ENCODE data around the gene RSPO4. TPM values are rescaled to one million over a fixed set of nuclear protein-coding genes. Genes with fewer than 3 reads are reported as not detected.

Gene RSPO4
- total RNA-seq, 4 donors from 2014 or later, result not detected

DNA sequence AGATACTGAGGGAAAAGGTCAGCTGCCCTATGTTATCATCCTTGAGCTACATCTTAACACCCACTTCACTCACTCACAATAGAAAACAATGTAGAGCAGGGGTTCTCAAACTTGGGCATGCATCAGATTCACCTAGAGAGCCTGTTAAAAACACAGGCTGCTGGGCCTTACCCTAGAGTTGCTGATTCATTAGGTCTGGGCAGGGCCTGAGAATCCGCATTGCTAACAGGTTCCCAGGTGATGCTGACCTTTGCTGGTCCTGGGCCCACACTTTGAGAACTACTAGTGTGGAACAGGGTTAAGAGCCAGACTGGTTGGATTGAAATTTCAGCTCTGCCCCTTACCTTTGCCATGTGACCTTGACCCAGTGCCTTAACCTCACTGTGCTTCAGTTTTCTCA, 25.1 kb downstream of the RSPO4 start:
- Histone ChIP-seq H3K9me3 (no peaks in the 10 kb centered on the region), H3K4me1 (no peaks in the 10 kb centered on the region), H3K27me3 (peaks cover 0 to 4% (median 2%) of the 10 kb centered on the region in 3 donors), H3K27ac (no peak overlapping the region), H3K4me3 (no peak overlapping the region), H3K36me3 (no peaks in the 10 kb centered on the region)
- ATAC-seq (no peak), DNase-seq (no peak)
- intact Hi-C loops (cut with DNase I; ENCODE audit: low total_unique reads) (no loop called here), in situ Hi-C loops (cut with MboI; ENCODE audit: low sequenced_read_pairs in 4 of 4) (no loop called here)
- no peak for TF ChIP-seq POLR2A (IDR thresholded peaks at IDR 0.05)
- TF ChIP-seq, protein P1, sequence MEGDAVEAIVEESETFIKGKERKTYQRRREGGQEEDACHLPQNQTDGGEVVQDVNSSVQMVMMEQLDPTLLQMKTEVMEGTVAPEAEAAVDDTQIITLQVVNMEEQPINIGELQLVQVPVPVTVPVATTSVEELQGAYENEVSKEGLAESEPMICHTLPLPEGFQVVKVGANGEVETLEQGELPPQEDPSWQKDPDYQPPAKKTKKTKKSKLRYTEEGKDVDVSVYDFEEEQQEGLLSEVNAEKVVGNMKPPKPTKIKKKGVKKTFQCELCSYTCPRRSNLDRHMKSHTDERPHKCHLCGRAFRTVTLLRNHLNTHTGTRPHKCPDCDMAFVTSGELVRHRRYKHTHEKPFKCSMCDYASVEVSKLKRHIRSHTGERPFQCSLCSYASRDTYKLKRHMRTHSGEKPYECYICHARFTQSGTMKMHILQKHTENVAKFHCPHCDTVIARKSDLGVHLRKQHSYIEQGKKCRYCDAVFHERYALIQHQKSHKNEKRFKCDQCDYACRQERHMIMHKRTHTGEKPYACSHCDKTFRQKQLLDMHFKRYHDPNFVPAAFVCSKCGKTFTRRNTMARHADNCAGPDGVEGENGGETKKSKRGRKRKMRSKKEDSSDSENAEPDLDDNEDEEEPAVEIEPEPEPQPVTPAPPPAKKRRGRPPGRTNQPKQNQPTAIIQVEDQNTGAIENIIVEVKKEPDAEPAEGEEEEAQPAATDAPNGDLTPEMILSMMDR (IDR thresholded peaks at IDR 0.05 in 4 of 5, conservative IDR thresholded peaks at IDR 0.05 in 1 of 5), result no peak

DNA sequence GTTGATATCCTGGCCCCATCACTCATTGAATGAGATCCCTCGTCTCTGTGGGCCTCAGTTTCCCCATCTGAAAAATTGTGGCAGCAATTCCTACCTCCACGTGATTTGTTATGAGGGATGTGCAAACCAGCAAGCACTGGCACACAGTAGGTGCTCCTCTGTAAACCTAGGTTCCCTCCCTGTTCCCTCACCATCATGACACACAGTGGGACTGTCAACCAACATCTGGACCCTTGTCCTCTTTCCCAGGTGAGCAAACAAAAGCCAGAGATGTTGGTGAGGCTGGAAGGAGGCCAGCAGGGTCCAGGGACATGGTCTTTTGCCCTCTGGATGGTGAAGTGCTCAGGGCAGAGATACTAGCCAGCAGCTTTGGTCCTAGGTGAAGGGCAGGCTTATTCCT, 26.1 kb downstream of the RSPO4 start:
- in situ Hi-C loops (cut with MboI; ENCODE audit: low sequenced_read_pairs in 4 of 4) (no loop called here), intact Hi-C loops (cut with DNase I; ENCODE audit: low total_unique reads) (no loop called here)
- H3K27ac ChIP-seq, result no peak overlapping the region
- no peak overlapping the region for H3K4me3 ChIP-seq
- DNase-seq (no peak), ATAC-seq (no peak)
- H3K9me3 ChIP-seq, result no peaks in the 10 kb centered on the region
- TF ChIP-seq POLR2A (IDR thresholded peaks at IDR 0.05), result no peak
- TF ChIP-seq, protein P1 (IDR thresholded peaks at IDR 0.05 in 4 of 5, conservative IDR thresholded peaks at IDR 0.05 in 1 of 5), result no peak
- no peaks in the 10 kb centered on the region for H3K36me3 ChIP-seq
- no peaks in the 10 kb centered on the region for H3K4me1 ChIP-seq
- H3K27me3 ChIP-seq, result peaks cover 0 to 4% (median 2%) of the 10 kb centered on the region in 3 donors

DNA sequence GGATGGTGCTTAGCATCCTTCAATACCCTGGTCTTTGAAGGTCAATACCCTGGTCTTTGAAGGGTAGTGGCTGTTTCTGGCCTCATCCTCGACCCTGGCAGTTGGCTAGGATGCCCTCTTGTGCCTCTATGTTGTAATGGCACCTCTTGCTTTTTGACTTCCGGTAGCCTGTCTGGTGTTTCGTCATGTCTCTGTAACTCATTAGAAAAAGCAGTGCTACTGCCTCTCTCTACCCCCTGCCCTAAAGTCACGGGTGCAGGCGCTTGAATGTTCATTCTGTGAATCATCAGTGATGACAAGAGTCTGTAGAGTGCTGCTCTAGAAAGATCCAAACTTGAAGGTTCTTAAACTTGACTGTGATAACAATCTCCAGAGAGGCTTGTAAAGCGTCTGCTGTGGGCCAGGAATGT, 28.3 kb downstream of the RSPO4 start:
- ATAC-seq, result no peak
- no peaks in the 10 kb centered on the region for H3K36me3 ChIP-seq
- H3K9me3 ChIP-seq, result no peaks in the 10 kb centered on the region
- peaks cover 0 to 4% (median 2%) of the 10 kb centered on the region in 3 donors for H3K27me3 ChIP-seq
- H3K27ac ChIP-seq, result no peak overlapping the region
- intact Hi-C loops (cut with DNase I; ENCODE audit: low total_unique reads) (no loop called here), in situ Hi-C loops (cut with MboI; ENCODE audit: low sequenced_read_pairs in 4 of 4) (loop anchor here in 2 of 4 donors (25.0 kb wide), 1 partner anchor 239 kb away; the partner anchor contains the start of gene C20orf202 (in 2 of the 2))
- H3K4me3 ChIP-seq, result no peak overlapping the region
- H3K4me1 ChIP-seq, result no peaks in the 10 kb centered on the region
- TF ChIP-seq POLR2A (IDR thresholded peaks at IDR 0.05), result no peak
- TF ChIP-seq, protein P1 (IDR thresholded peaks at IDR 0.05 in 4 of 5, conservative IDR thresholded peaks at IDR 0.05 in 1 of 5), result no peak
- DNase-seq, result no peak

DNA sequence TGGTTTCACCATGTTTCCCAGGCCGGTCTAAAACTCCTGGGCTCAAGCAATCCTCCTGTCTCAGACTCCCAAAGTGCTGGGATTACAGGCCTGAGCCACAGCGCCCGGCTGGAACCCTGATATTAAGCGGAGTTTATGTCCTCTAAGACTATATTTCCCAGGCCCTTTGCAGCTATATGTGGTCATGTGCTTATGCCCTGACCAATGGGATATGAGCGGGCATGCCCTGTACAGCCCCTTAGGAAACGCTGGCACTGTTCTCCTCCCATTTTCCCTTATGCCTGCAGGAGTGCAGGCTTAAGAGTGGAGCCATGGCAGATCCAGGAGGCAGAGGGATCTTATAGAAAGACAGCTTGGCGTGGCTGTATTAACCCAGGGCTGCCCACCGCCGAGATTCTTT, 29.9 kb downstream of the RSPO4 start:
- Histone ChIP-seq H3K27me3 (peaks cover 2 to 4% (median 2%) of the 10 kb centered on the region in 3 donors), H3K36me3 (no peaks in the 10 kb centered on the region), H3K27ac (no peak overlapping the region), H3K9me3 (no peaks in the 10 kb centered on the region), H3K4me3 (no peak overlapping the region), H3K4me1 (no peaks in the 10 kb centered on the region)
- in situ Hi-C loops (cut with MboI; ENCODE audit: low sequenced_read_pairs in 4 of 4) (loop anchor here in 2 of 4 donors (25.0 kb wide), 1 partner anchor 240 kb away; the partner anchor contains the start of gene C20orf202 (in 2 of the 2)), intact Hi-C loops (cut with DNase I; ENCODE audit: low total_unique reads) (no loop called here)
- no peak for TF ChIP-seq POLR2A (IDR thresholded peaks at IDR 0.05)
- TF ChIP-seq, protein P1 (IDR thresholded peaks at IDR 0.05 in 4 of 5, conservative IDR thresholded peaks at IDR 0.05 in 1 of 5), result no peak
- DNase-seq (no peak), ATAC-seq (no peak)

DNA sequence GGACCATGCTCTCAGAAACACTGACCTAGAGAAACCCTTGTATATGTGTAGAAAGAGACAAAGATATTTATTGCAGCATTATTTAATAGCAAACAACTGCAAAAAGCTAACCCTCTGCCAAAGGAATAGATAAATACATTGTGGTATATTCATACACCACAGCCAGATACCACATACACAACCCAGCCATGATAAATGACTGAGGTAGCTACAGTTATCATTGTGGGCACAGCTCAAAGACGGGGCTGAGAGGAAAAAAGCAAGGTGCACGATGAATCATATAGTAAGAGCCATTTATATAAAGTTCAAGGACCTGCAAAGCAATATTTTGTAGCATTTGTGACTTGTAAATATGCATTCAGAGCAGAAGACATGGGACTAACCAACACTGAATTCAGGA, 30.8 kb downstream of the RSPO4 start:
- Histone ChIP-seq H3K4me1 (no peaks in the 10 kb centered on the region), H3K9me3 (no peaks in the 10 kb centered on the region), H3K27me3 (peaks cover 2 to 4% (median 2%) of the 10 kb centered on the region in 3 donors), H3K4me3 (no peak overlapping the region), H3K36me3 (no peaks in the 10 kb centered on the region), H3K27ac (no peak overlapping the region)
- DNase-seq (no peak), ATAC-seq (no peak)
- intact Hi-C loops (cut with DNase I; ENCODE audit: low total_unique reads), result no loop called here
- in situ Hi-C loops (cut with MboI; ENCODE audit: low sequenced_read_pairs in 4 of 4), result loop anchor here in 2 of 4 donors (25.0 kb wide), 1 partner anchor 241 kb away; the partner anchor contains the start of gene C20orf202 (in 2 of the 2)
- no peak for TF ChIP-seq POLR2A (IDR thresholded peaks at IDR 0.05)
- TF ChIP-seq, protein P1 (IDR thresholded peaks at IDR 0.05 in 4 of 5, conservative IDR thresholded peaks at IDR 0.05 in 1 of 5), result no peak
